Measurements from ENCODE around the gene TMEM170B.

DNA sequence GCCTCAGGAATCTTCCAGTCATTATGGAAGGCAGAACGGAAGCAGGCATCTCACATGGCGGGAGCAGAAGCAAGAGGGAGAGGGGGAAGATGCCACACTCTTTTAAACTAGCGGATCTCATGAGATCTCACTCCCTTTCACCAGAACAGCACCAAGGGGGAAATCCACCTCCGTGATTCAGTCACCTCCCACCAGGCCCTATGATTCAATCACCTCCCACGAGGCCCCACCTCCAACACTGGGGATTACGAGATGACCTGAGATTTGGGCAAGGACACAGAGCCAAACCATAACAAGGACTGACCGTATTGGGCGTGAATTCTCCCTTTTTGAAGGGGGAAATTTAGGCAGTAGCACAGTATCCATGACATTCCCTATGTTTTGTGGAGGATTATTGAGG, 88.8 kb downstream of the TMEM170B start:
- TF ChIP-seq EZH2 (IDR thresholded peaks at IDR 0.05; ENCODE audit: insufficient read depth, poor library complexity, severe bottlenecking) (no peak), EZH2phosphoT487 (IDR thresholded peaks at IDR 0.05; ENCODE audit: insufficient read depth, low read depth) (no peak)
